ENCODE data around the gene MMRN2.

DNA sequence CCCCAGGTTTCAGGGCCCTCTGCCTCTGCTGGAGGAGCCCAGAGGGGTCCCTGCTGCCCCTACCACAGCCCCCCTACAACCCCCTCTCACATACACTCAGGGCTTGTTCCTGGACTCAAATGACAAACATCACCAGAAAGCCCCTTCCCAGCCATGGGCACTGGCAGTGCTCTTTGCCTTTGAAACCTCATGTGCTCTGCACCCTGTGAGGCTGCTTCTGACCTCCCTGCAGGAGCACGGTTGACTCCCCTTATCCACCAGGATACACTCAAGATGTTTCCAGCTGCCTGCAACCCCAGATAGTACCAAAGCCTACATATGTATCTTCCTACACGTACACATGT, 7.4 kb upstream of the MMRN2 start:
- TF ChIP-seq, protein P1, sequence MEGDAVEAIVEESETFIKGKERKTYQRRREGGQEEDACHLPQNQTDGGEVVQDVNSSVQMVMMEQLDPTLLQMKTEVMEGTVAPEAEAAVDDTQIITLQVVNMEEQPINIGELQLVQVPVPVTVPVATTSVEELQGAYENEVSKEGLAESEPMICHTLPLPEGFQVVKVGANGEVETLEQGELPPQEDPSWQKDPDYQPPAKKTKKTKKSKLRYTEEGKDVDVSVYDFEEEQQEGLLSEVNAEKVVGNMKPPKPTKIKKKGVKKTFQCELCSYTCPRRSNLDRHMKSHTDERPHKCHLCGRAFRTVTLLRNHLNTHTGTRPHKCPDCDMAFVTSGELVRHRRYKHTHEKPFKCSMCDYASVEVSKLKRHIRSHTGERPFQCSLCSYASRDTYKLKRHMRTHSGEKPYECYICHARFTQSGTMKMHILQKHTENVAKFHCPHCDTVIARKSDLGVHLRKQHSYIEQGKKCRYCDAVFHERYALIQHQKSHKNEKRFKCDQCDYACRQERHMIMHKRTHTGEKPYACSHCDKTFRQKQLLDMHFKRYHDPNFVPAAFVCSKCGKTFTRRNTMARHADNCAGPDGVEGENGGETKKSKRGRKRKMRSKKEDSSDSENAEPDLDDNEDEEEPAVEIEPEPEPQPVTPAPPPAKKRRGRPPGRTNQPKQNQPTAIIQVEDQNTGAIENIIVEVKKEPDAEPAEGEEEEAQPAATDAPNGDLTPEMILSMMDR (IDR thresholded peaks at IDR 0.05), result no peak
- no peak for TF ChIP-seq EP300 (IDR thresholded peaks at IDR 0.05)

Measured in upper lobe of left lung (tissue), 4 donors.